ENCODE measurements around the gene RPRML. TPM values are rescaled to one million over a fixed set of nuclear protein-coding genes. Genes with fewer than 3 reads are reported as not detected.
"Not testable (repeated sequence)": the region's sequence is repeated elsewhere in the genome, so short reads cannot be mapped to it uniquely, and the experiment has no call there.

RPRML gene
- total RNA-seq, 2 donors from 2014 or later, result 1.3 TPM; not detected in 1

- DNase-seq (no peak), ATAC-seq (no peak)
- Histone ChIP-seq H3K4me3 (no peak overlapping the region), H3K4me1 (no peaks in the 10 kb centered on the region), H3K36me3 (replicated peaks in 1 of 2; ENCODE audit: insufficient read depth in 1 of 2, low read depth in 2 of 2) (no peaks in the 10 kb centered on the region), H3K27me3 (no peaks in the 10 kb centered on the region), H3K27ac (no peak overlapping the region), H3K9me3 (no peaks in the 10 kb centered on the region)
- WGBS, 2 donors, result 90 to 95% methylated on average over 2 of the region's 2 CpGs
- TF ChIP-seq POLR2A (IDR thresholded peaks at IDR 0.05), result no peak
- TF ChIP-seq, protein P1, sequence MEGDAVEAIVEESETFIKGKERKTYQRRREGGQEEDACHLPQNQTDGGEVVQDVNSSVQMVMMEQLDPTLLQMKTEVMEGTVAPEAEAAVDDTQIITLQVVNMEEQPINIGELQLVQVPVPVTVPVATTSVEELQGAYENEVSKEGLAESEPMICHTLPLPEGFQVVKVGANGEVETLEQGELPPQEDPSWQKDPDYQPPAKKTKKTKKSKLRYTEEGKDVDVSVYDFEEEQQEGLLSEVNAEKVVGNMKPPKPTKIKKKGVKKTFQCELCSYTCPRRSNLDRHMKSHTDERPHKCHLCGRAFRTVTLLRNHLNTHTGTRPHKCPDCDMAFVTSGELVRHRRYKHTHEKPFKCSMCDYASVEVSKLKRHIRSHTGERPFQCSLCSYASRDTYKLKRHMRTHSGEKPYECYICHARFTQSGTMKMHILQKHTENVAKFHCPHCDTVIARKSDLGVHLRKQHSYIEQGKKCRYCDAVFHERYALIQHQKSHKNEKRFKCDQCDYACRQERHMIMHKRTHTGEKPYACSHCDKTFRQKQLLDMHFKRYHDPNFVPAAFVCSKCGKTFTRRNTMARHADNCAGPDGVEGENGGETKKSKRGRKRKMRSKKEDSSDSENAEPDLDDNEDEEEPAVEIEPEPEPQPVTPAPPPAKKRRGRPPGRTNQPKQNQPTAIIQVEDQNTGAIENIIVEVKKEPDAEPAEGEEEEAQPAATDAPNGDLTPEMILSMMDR (IDR thresholded peaks at IDR 0.05), result no peak
- intact Hi-C loops (cut with DNase I), result no loop called here
Measured at GRCh38 chr17:46963571-46963970, 15.5 kb downstream of the RPRML start.

DNA sequence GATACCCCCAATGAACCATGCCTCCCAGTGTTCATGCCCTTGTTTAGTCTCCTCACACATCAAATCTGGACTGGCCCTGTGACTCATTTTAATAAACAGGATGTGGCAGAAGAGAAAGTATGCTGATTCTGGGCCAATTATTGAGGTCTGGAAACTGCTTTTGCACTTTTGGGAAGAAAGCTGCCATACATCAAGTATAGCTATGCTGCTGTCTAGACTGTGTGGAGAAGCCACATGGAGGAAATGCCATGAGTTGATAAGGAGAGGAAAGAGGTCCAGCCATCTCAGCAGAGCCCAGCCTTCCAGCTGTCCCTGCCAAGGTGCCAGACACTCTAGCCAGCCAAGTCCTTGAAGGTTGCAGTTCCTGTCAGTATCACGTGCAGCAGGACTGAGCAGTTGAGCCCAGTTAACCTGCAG is 16.7 kb downstream of the RPRML start:
- Histone ChIP-seq H3K36me3 (replicated peaks in 1 of 2; ENCODE audit: insufficient read depth in 1 of 2, low read depth in 2 of 2) (no peaks in the 10 kb centered on the region), H3K27me3 (no peaks in the 10 kb centered on the region), H3K4me1 (no peaks in the 10 kb centered on the region), H3K4me3 (no peak overlapping the region), H3K27ac (no peak overlapping the region), H3K9me3 (no peaks in the 10 kb centered on the region)
- 0 to 13% methylated on average over 1 of the region's 1 CpG for WGBS, 2 donors
- no peak for TF ChIP-seq POLR2A (IDR thresholded peaks at IDR 0.05)
- TF ChIP-seq, protein P1 (IDR thresholded peaks at IDR 0.05), result no peak
- no peak for DNase-seq
- intact Hi-C loops (cut with DNase I), result no loop called here
- no peak for ATAC-seq

DNA sequence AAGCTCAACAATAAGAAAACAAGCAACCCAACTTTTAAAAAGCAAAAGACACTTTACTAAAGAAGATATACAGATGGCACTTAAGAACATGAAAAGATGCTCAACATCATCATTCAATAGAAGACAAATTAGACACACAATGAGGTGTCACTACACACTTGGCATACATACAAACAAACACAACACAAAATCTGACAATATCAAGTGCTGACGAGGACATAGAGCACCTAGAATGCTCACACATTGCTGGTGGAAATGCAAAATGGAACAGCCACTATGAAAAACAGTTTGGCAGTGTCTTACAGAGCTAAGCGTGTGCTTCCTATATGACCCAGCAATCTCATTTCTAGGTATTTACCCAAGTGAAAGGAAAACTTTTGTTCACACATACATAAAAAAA is 18.9 kb downstream of the RPRML start:
- no peak for TF ChIP-seq POLR2A (IDR thresholded peaks at IDR 0.05)
- TF ChIP-seq, protein P1 (IDR thresholded peaks at IDR 0.05), result no peak
- Histone ChIP-seq H3K9me3 (no peaks in the 10 kb centered on the region), H3K36me3 (replicated peaks in 1 of 2; ENCODE audit: insufficient read depth in 1 of 2, low read depth in 2 of 2) (no peaks in the 10 kb centered on the region), H3K4me1 (no peaks in the 10 kb centered on the region), H3K27me3 (no peaks in the 10 kb centered on the region), H3K4me3 (no peak overlapping the region), H3K27ac (no peak overlapping the region)
- no peak for ATAC-seq
- DNase-seq, result no peak
- WGBS, 2 donors, result 33 to 36% methylated on average over 2 of the region's 2 CpGs
- intact Hi-C loops (cut with DNase I), result no loop called here

- Histone ChIP-seq H3K27me3 (no peaks in the 10 kb centered on the region), H3K4me1 (no peaks in the 10 kb centered on the region), H3K27ac (no peak overlapping the region), H3K9me3 (no peaks in the 10 kb centered on the region), H3K4me3 (no peak overlapping the region), H3K36me3 (replicated peaks in 1 of 2; ENCODE audit: insufficient read depth in 1 of 2, low read depth in 2 of 2) (no peaks in the 10 kb centered on the region)
- no peak for DNase-seq
- 69 to 75% methylated on average over 8 of the region's 8 CpGs for WGBS, 2 donors
- intact Hi-C loops (cut with DNase I), result no loop called here
- ATAC-seq, result no peak
- TF ChIP-seq, protein P1 (IDR thresholded peaks at IDR 0.05), result no peak
- TF ChIP-seq POLR2A (IDR thresholded peaks at IDR 0.05), result no peak
Measured at GRCh38 chr17:46958041-46958591, 20.9 kb downstream of the RPRML start.

GRCh38 chr17:46953191-46953590 is 25.9 kb downstream of the RPRML start:
- DNase-seq; H3K27ac ChIP-seq; H3K4me3 ChIP-seq; H3K36me3 ChIP-seq (replicated peaks in 1 of 2; ENCODE audit: insufficient read depth in 1 of 2, low read depth in 2 of 2); intact Hi-C loops (cut with DNase I); ATAC-seq; H3K4me1 ChIP-seq; H3K9me3 ChIP-seq; H3K27me3 ChIP-seq: not testable (repeated sequence)
- 75 to 100% methylated on average over 1 of the region's 4 CpGs for WGBS, 2 donors
